Right lobe of liver (tissue), 4 donors: Measurements from ENCODE around the gene FMO1.

Source experiments
- CTCF ChIP-seq, 4 donors: fragments of 200-600 bp in 3 of 4; fragments of 450-650 bp in 1 of 4; IDR thresholded peaks; one replicate each; pipeline versions ENCODE4 v1.5.1 to v1.8.0; 2016 to 2022; ENCODE audit warnings: antibody characterized with exemption in 4 of 4, mild to moderate bottlenecking in 2 of 4
- POLR2A ChIP-seq: fragments of 450-650 bp; IDR thresholded peaks from one replicate; pipeline ENCODE4 v1.6.1; 2017; ENCODE audit warnings: antibody characterized with exemption, mild to moderate bottlenecking
- donor health status: DM: no; HTN: no; CAD: no.
- donor health status: DM: no; HTN: no; CAD: no.
- donor health status: DM: no; HTN: yes; CAD: no.

GRCh38 chr1:171204296-171204695 is 44.0 kb upstream of the FMO1 start:
- TF ChIP-seq POLR2A (no peak), CTCF (IDR thresholded peaks at IDR 0.05) (no peak)
